OCI-M1 (cell line): ENCODE measurements around the gene ZNF429.
"Not testable (repeated sequence)": the region's sequence is repeated elsewhere in the genome, so short reads cannot be mapped to it uniquely, and the experiment has no call there.

Experiments
- DNase-seq: peaks from one replicate; lab custom pipeline; 2025; lab: John Stamatoyannopoulos, UW

The ZNF429 gene

GRCh38 chr19:21505459-21506451 is at the start of gene ZNF429:
Gene ZNF429 (plus strand): TSS chr19:21505602. CDS start chr19:21505772, 170 bp downstream.
- peak; percentile 98 for DNase-seq

GRCh38 chr19:21460686-21461085 is 44.7 kb upstream of the ZNF429 start:
- peak; percentile 77 for DNase-seq

- peak; percentile 52 for DNase-seq
Measured at GRCh38 chr19:21462540-21462939, 42.9 kb upstream of the ZNF429 start.

GRCh38 chr19:21463449-21464105 is 41.8 kb upstream of the ZNF429 start:
- DNase-seq, result peak; percentile 99

GRCh38 chr19:21466627-21467026 is 38.8 kb upstream of the ZNF429 start:
- no peak for DNase-seq

- peak; percentile 32 for DNase-seq
Measured at GRCh38 chr19:21468791-21469190, 36.6 kb upstream of the ZNF429 start.

GRCh38 chr19:21472507-21472906 is 32.9 kb upstream of the ZNF429 start:
- no peak for DNase-seq

- DNase-seq, result peak; percentile 99
Measured at GRCh38 chr19:21474671-21475181, 30.7 kb upstream of the ZNF429 start.

- not testable (repeated sequence) for DNase-seq
Measured at GRCh38 chr19:21482361-21482760, 23.0 kb upstream of the ZNF429 start.

GRCh38 chr19:21482863-21483276 is 22.5 kb upstream of the ZNF429 start:
- peak; percentile 35 for DNase-seq

GRCh38 chr19:21483589-21484170 is 21.7 kb upstream of the ZNF429 start:
- DNase-seq, result no peak

GRCh38 chr19:21484631-21485030 is 20.8 kb upstream of the ZNF429 start:
- no peak for DNase-seq

GRCh38 chr19:21485926-21486325 is 19.5 kb upstream of the ZNF429 start:
- no peak for DNase-seq

- no peak for DNase-seq
Measured at GRCh38 chr19:21487969-21488368, 17.4 kb upstream of the ZNF429 start.

- DNase-seq, result no peak
Measured at GRCh38 chr19:21491146-21491545, 14.3 kb upstream of the ZNF429 start.

GRCh38 chr19:21492947-21493906 is 12.2 kb upstream of the ZNF429 start:
- DNase-seq, result no peak

- no peak for DNase-seq
Measured at GRCh38 chr19:21496876-21497275, 8.5 kb upstream of the ZNF429 start.

GRCh38 chr19:21498651-21499050 is 6.8 kb upstream of the ZNF429 start:
- no peak for DNase-seq

- DNase-seq, result no peak
Measured at GRCh38 chr19:21508198-21508597, 2.8 kb downstream of the ZNF429 start.

- DNase-seq, result not testable (repeated sequence)
Measured at GRCh38 chr19:21511058-21511457, 5.7 kb downstream of the ZNF429 start.

GRCh38 chr19:21512609-21513008 is 7.2 kb downstream of the ZNF429 start:
- DNase-seq, result not testable (repeated sequence)
